ENCODE measurements around the gene SV2B. TPM values are rescaled to one million over a fixed set of nuclear protein-coding genes. Genes with fewer than 3 reads are reported as not detected.

SV2B gene
- total and polyA plus RNA-seq, 2 donors (not counting 1 experiment from before 2014, with no cell fraction given) = not detected

GRCh38 chr15:91302588-91303439, 202.8 kb downstream of the SV2B start:
- H3K27ac Mint-ChIP-seq = no peak overlapping the region
- H3K9me3 Mint-ChIP-seq (ENCODE audit: insufficient read depth) = no peaks in the 10 kb centered on the region
- no peaks in the 10 kb centered on the region for H3K4me1 Mint-ChIP-seq
- H3K9me3 ChIP-seq (ENCODE audit: control extremely low read depth in 1 of 3, control insufficient read depth in 2 of 3, insufficient read depth in 1 of 3, low read length in 2 of 3) = no peaks in the 10 kb centered on the region
- H4K20me1 ChIP-seq (ENCODE audit: control insufficient read depth, insufficient read depth, low read length, poor library complexity, severe bottlenecking) = no peaks in the 10 kb centered on the region
- no peak overlapping the region for H3K4me2 ChIP-seq (replicated peaks; ENCODE audit: low read depth, low read length, poor library complexity, severe bottlenecking)
- no peaks in the 10 kb centered on the region for H3K4me1 ChIP-seq (ENCODE audit: control insufficient read depth in 2 of 2, insufficient read depth in 2 of 2, low read length in 2 of 2)
- WGBS (ENCODE audit: insufficient coverage) = 0% methylated on average over 2 of the region's 11 CpGs
- H3K4me3 ChIP-seq (ENCODE audit: control extremely low read depth in 1 of 5, extremely low read depth in 1 of 5, insufficient read depth in 1 of 5, low read depth in 2 of 5, low read length in 4 of 5) = no peak overlapping the region
- peak; percentile 72 for TF ChIP-seq CTCF (IDR thresholded peaks at IDR 0.05)
- TF ChIP-seq EZH2 (IDR thresholded peaks at IDR 0.05; ENCODE audit: borderline replicate concordance, insufficient read depth, low read depth, low read length, poor library complexity, severe bottlenecking) = no peak
- no peaks in the 10 kb centered on the region for H3K36me3 ChIP-seq (replicated peaks in 1 of 2; ENCODE audit: control extremely low read depth in 1 of 2, control insufficient read depth in 1 of 2, extremely low read depth in 1 of 2, insufficient read depth in 2 of 2, low read length in 1 of 2)
- no peak overlapping the region for H3K9ac ChIP-seq (ENCODE audit: low read length)
- intact Hi-C loops (cut with micrococcal nuclease) = no loop called here
- peaks cover 46% of the 10 kb centered on the region for H3K27me3 Mint-ChIP-seq
- ChIA-PET POLR2A (no interaction called here), CTCF (interaction anchor here (0.7 to 2.6 kb wide), 12 partner anchors 9 to 1736 kb away, joined by 3 to 13 read pairs (median 4); no protein-coding TSS in a partner anchor)
- H3K4me3 Mint-ChIP-seq = no peak overlapping the region
- ATAC-seq (ENCODE audit: low read depth) = no peak
- H3K27ac ChIP-seq (ENCODE audit: low read length in 2 of 2) = no peak overlapping the region
- peak; percentile 48 for DNase-seq
- H3K79me2 ChIP-seq (ENCODE audit: control insufficient read depth, insufficient read depth, low read length) = no peaks in the 10 kb centered on the region
- no peak overlapping the region for H2AFZ ChIP-seq (ENCODE audit: insufficient read depth, low read depth, low read length, poor library complexity, severe bottlenecking)
- peaks cover 0 to 5% (median 3%) of the 10 kb centered on the region in 4 experiments for H3K27me3 ChIP-seq (replicated peaks in 1 of 4; ENCODE audit: control extremely low read depth in 1 of 4, control insufficient read depth in 3 of 4, insufficient read depth in 4 of 4, low read length in 3 of 4)

- ChIA-PET POLR2A (no interaction called here), CTCF (interaction anchor here (0.7 to 1.3 kb wide), 3 partner anchors 11 to 779 kb away, joined by 3 to 6 read pairs (median 3); no protein-coding TSS in a partner anchor)
- no peaks in the 10 kb centered on the region for H3K9me3 ChIP-seq (ENCODE audit: control extremely low read depth in 1 of 3, control insufficient read depth in 2 of 3, insufficient read depth in 1 of 3, low read length in 2 of 3)
- DNase-seq (no peak), ATAC-seq (ENCODE audit: low read depth) (no peak)
- H3K9me3 Mint-ChIP-seq (ENCODE audit: insufficient read depth) = no peaks in the 10 kb centered on the region
- H3K9ac ChIP-seq (ENCODE audit: low read length) = no peak overlapping the region
- H3K79me2 ChIP-seq (ENCODE audit: control insufficient read depth, insufficient read depth, low read length) = no peaks in the 10 kb centered on the region
- H3K4me1 ChIP-seq (ENCODE audit: control insufficient read depth in 2 of 2, insufficient read depth in 2 of 2, low read length in 2 of 2) = no peaks in the 10 kb centered on the region
- peaks cover 47% of the 10 kb centered on the region for H3K27me3 Mint-ChIP-seq
- no peaks in the 10 kb centered on the region for H3K36me3 ChIP-seq (replicated peaks in 1 of 2; ENCODE audit: control extremely low read depth in 1 of 2, control insufficient read depth in 1 of 2, extremely low read depth in 1 of 2, insufficient read depth in 2 of 2, low read length in 1 of 2)
- H3K4me3 ChIP-seq (ENCODE audit: control extremely low read depth in 1 of 5, extremely low read depth in 1 of 5, insufficient read depth in 1 of 5, low read depth in 2 of 5, low read length in 4 of 5) = no peak overlapping the region
- H3K27ac Mint-ChIP-seq = no peak overlapping the region
- no peak overlapping the region for H2AFZ ChIP-seq (ENCODE audit: insufficient read depth, low read depth, low read length, poor library complexity, severe bottlenecking)
- no peak overlapping the region for H3K4me2 ChIP-seq (replicated peaks; ENCODE audit: low read depth, low read length, poor library complexity, severe bottlenecking)
- no peak overlapping the region for H3K4me3 Mint-ChIP-seq
- H4K20me1 ChIP-seq (ENCODE audit: control insufficient read depth, insufficient read depth, low read length, poor library complexity, severe bottlenecking) = no peaks in the 10 kb centered on the region
- H3K4me1 Mint-ChIP-seq = no peaks in the 10 kb centered on the region
- WGBS (ENCODE audit: insufficient coverage) = 100% methylated on average over 2 of the region's 2 CpGs
- TF ChIP-seq CTCF (IDR thresholded peaks at IDR 0.05) = peak; percentile 25
- no peak for TF ChIP-seq EZH2 (IDR thresholded peaks at IDR 0.05; ENCODE audit: borderline replicate concordance, insufficient read depth, low read depth, low read length, poor library complexity, severe bottlenecking)
- peaks cover 0 to 5% (median 3%) of the 10 kb centered on the region in 4 experiments for H3K27me3 ChIP-seq (replicated peaks in 1 of 4; ENCODE audit: control extremely low read depth in 1 of 4, control insufficient read depth in 3 of 4, insufficient read depth in 4 of 4, low read length in 3 of 4)
- intact Hi-C loops (cut with micrococcal nuclease) = no loop called here
- H3K27ac ChIP-seq (ENCODE audit: low read length in 2 of 2) = no peak overlapping the region
Measured at GRCh38 chr15:91304210-91304609, 204.2 kb downstream of the SV2B start.

Data from B cell (primary cell).